CD14-positive monocyte (primary cell): ENCODE measurements around the gene ATP2C2. TPM values are rescaled to one million over a fixed set of nuclear protein-coding genes. Genes with fewer than 3 reads are reported as not detected.
A peak's percentile ranks its signal among the peaks of the same experiment; 100 is the strongest.

Source experiments
- DNase-seq, 3 donors: peaks; one replicate each; pipeline ENCODE4 v3.0.0-alpha.2; 2011 to 2022
- H2AFZ ChIP-seq: 2 replicates; pipeline ENCODE4 v1.6.0; 2012; ENCODE audit warnings: mild to moderate bottlenecking, low read depth, low read length, inconsistent platforms; ENCODE audit not compliant: insufficient read depth, poor library complexity, severe bottlenecking
- H3K27ac ChIP-seq, 2 donors: 1 replicate in 1 of 2; 2 replicates in 1 of 2; pipeline ENCODE4 v1.5.1; 2012 to 2013; ENCODE audit warnings: low read length in 2 of 2, control low read depth in 1 of 2, inconsistent platforms in 1 of 2, low read depth in 1 of 2, mild to moderate bottlenecking in 1 of 2
- H3K27me3 ChIP-seq, 2 donors: one replicate each; pipeline versions ENCODE4 v1.6.0 to v1.6.1; 2011 to 2013; ENCODE audit warnings: low read length in 2 of 2; ENCODE audit not compliant: control insufficient read depth in 2 of 2, insufficient read depth in 2 of 2
- H3K36me3 ChIP-seq, 2 donors: replicated peaks in 1 of 2; 1 replicate in 1 of 2; 2 replicates in 1 of 2; pipeline versions ENCODE4 v1.5.1 to v1.6.1; 2012 to 2013; ENCODE audit warnings: low read length in 2 of 2, control low read depth in 1 of 2, inconsistent platforms in 1 of 2, mild to moderate bottlenecking in 1 of 2; ENCODE audit not compliant: insufficient read depth in 2 of 2, control insufficient read depth in 1 of 2
- H3K4me1 ChIP-seq, 2 donors: 1 replicate in 1 of 2; 2 replicates in 1 of 2; pipeline versions ENCODE4 v1.5.1 to v1.6.1; 2012 to 2013; ENCODE audit warnings: low read length in 2 of 2, control low read depth in 1 of 2, inconsistent platforms in 1 of 2, mild to moderate bottlenecking in 1 of 2, moderate library complexity in 1 of 2; ENCODE audit not compliant: insufficient read depth in 2 of 2, control insufficient read depth in 1 of 2
- H3K4me2 ChIP-seq: replicated peaks from 2 replicates; pipeline ENCODE3; 2012; ENCODE audit warnings: low read length, moderate library complexity, mild to moderate bottlenecking; ENCODE audit not compliant: poor library complexity, severe bottlenecking; ENCODE audit errors: extremely low read depth
- H3K4me3 ChIP-seq, 3 experiments: fragments of 200-600 bp in 1 of 3; sonication (generic) in 1 of 3; replicated peaks in 1 of 3; 1 replicate in 2 of 3; 2 replicates in 1 of 3; pipeline ENCODE4 v1.5.1; 2011 to 2013; ENCODE audit warnings: low read length in 3 of 3, mild to moderate bottlenecking in 3 of 3, control low read depth in 2 of 3, low read depth in 2 of 3, inconsistent platforms in 1 of 3, moderate library complexity in 1 of 3
- H3K79me2 ChIP-seq: 2 replicates; pipeline ENCODE4 v1.6.0; 2012; ENCODE audit warnings: mild to moderate bottlenecking, control low read depth, inconsistent platforms, low read length, moderate library complexity; ENCODE audit not compliant: insufficient read depth
- H3K9ac ChIP-seq: 2 replicates; pipeline ENCODE4 v1.6.0; 2017; ENCODE audit warnings: low read length, mild to moderate bottlenecking; ENCODE audit not compliant: insufficient read depth, poor library complexity, severe bottlenecking
- H3K9me3 ChIP-seq, 2 donors: replicated peaks in 1 of 2; 1 replicate in 1 of 2; 2 replicates in 1 of 2; pipeline versions ENCODE4 v1.5.1 to v1.6.1; 2012 to 2013; ENCODE audit warnings: low read length in 2 of 2, control low read depth in 1 of 2; ENCODE audit not compliant: control insufficient read depth in 1 of 2, insufficient read depth in 1 of 2
- H4K20me1 ChIP-seq: 2 replicates; pipeline ENCODE4 v1.6.0; 2012; ENCODE audit warnings: mild to moderate bottlenecking, low read length, control low read depth, moderate library complexity; ENCODE audit not compliant: insufficient read depth
- H3K27ac Mint-ChIP-seq, 7 donors: one replicate each; pipeline ENCODE4 v1.8.0; 2020; ENCODE audit warnings: mild to moderate bottlenecking in 7 of 7, mixed read lengths in 7 of 7, moderate library complexity in 6 of 7, inconsistent platforms in 2 of 7
- H3K27me3 Mint-ChIP-seq, 3 donors: one replicate each; pipeline ENCODE4 v1.8.0; 2021 to 2022; ENCODE audit warnings: low read depth in 3 of 3, mild to moderate bottlenecking in 3 of 3, mixed read lengths in 3 of 3, moderate library complexity in 3 of 3, inconsistent platforms in 1 of 3
- H3K36me3 Mint-ChIP-seq, 2 donors: one replicate each; pipeline ENCODE4 v1.8.0; 2020; ENCODE audit warnings: mixed read lengths in 2 of 2, inconsistent platforms in 1 of 2, mild to moderate bottlenecking in 1 of 2
- H3K4me1 Mint-ChIP-seq: one replicate; pipeline ENCODE4 v1.8.0; 2020; ENCODE audit warnings: mild to moderate bottlenecking, mixed read lengths
- H3K4me3 Mint-ChIP-seq, 2 donors: one replicate each; pipeline ENCODE4 v1.8.0; 2020; ENCODE audit warnings: mild to moderate bottlenecking in 2 of 2, mixed read lengths in 2 of 2, moderate library complexity in 1 of 2
- H3K9me3 Mint-ChIP-seq, 7 donors: one replicate each; pipeline ENCODE4 v1.8.0; 2020 to 2022; ENCODE audit warnings: mixed read lengths in 7 of 7, mild to moderate bottlenecking in 6 of 7, moderate library complexity in 6 of 7, inconsistent platforms in 2 of 7
- CTCF ChIP-seq: fragments of 200-600 bp; IDR thresholded peaks from one replicate; pipeline ENCODE4 v1.8.0; 2022; ENCODE audit warnings: antibody characterized with exemption, mild to moderate bottlenecking
- WGBS: methylation state at CpG from one replicate; pipeline ENCODE4 v1.1.5; 2013; ENCODE audit warnings: missing lambda C conversion rate; ENCODE audit not compliant: insufficient coverage; 5-methylcytosine and 5-hydroxymethylcytosine counted together
- intact Hi-C, 2 donors: fragments of 100-400 bp; cut with micrococcal nuclease; formaldehyde crosslinking; loops; one replicate each; pipeline versions ENCODE4 v1.15.0 to v1.15.1; 2023
- polyA plus RNA-seq, 3 donors: library from polyadenylated mRNA; depleted of rRNA in 1 of 3; unstranded in 2 of 3; stranded (reverse) in 1 of 3; fragments of 300-500 nt in 2 of 3; fragments of >200 nt in 1 of 3; fragmentation: Illumina TruSeq in 2 of 3; gene quantifications; 1 replicate in 2 of 3; 2 replicates in 1 of 3; pipeline ENCODE4 v1.2.3, GENCODE V29; 2012 to 2021

Gene ATP2C2
- polyA plus RNA-seq, 3 donors: 0.05 TPM; not detected in 2

- no peak overlapping the region for H2AFZ ChIP-seq
- intact Hi-C loops: no loop called here
- H3K27me3 ChIP-seq: peaks cover 0 to 3% of the 10 kb centered on the region in 2 donors
- no peak overlapping the region for H3K27ac ChIP-seq
- H3K36me3 ChIP-seq: no peaks in the 10 kb centered on the region
- TF ChIP-seq CTCF: no peak
- no peak overlapping the region for H3K4me3 ChIP-seq
- peak overlapping the region in 1 of 2 donors; percentile 16 for H3K4me3 Mint-ChIP-seq
- DNase-seq: peak in 1 of 3 donors; percentile 18
- no peaks in the 10 kb centered on the region for H3K9me3 ChIP-seq
- WGBS: 72% methylated on average over 2 of the region's 9 CpGs
- no peak overlapping the region for H3K27ac Mint-ChIP-seq
- H3K4me2 ChIP-seq: no peak overlapping the region
- H3K79me2 ChIP-seq: no peaks in the 10 kb centered on the region
- no peaks in the 10 kb centered on the region for H3K36me3 Mint-ChIP-seq
- H3K27me3 Mint-ChIP-seq: peaks cover 9 to 21% (median 17%) of the 10 kb centered on the region in 3 donors
- H3K4me1 Mint-ChIP-seq: peaks cover 10% of the 10 kb centered on the region
- H4K20me1 ChIP-seq: no peaks in the 10 kb centered on the region
- peaks cover 11 to 22% of the 10 kb centered on the region in 2 donors for H3K4me1 ChIP-seq
- H3K9me3 Mint-ChIP-seq: peaks cover 0 to 5% (median 2%) of the 10 kb centered on the region in 7 donors
- no peak overlapping the region for H3K9ac ChIP-seq
Observed at GRCh38 chr16:84396537-84397008, 28.2 kb downstream of the ATP2C2 start.

DNA sequence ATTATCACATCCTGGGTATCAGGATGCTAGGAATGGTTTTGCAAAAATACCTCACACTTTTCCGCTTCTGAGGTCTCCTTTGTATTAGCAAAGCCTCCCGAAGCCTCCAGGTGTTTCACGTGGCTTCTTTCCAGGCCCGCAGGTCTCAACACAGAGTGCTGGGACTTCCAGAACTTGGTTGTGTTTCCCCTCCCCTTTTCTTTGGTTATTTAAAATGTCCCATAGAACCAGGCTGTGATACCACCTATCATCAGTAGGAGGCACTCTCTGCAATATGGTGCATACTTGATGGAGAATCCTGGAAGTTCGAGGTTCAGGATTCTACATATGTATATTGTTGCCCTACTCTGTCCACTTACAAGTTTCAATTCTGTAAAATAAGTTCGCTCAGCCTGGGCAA lies 28.8 kb downstream of the ATP2C2 start:
- Mint-ChIP-seq H3K9me3 (peaks cover 0 to 5% (median 2%) of the 10 kb centered on the region in 7 donors), H3K27ac (no peak overlapping the region), H3K4me1 (peaks cover 7% of the 10 kb centered on the region), H3K27me3 (peaks cover 9 to 26% (median 17%) of the 10 kb centered on the region in 3 donors), H3K4me3 (no peak overlapping the region), H3K36me3 (no peaks in the 10 kb centered on the region)
- DNase-seq: no peak
- no peaks in the 10 kb centered on the region for H4K20me1 ChIP-seq
- peaks cover 9 to 17% of the 10 kb centered on the region in 2 donors for H3K4me1 ChIP-seq
- H3K27ac ChIP-seq: no peak overlapping the region
- H3K4me2 ChIP-seq: no peak overlapping the region
- H2AFZ ChIP-seq: no peak overlapping the region
- H3K36me3 ChIP-seq: no peaks in the 10 kb centered on the region
- WGBS: 91% methylated on average over 4 of the region's 6 CpGs
- intact Hi-C loops: no loop called here
- H3K79me2 ChIP-seq: no peaks in the 10 kb centered on the region
- H3K9ac ChIP-seq: no peak overlapping the region
- peak; percentile 23 for TF ChIP-seq CTCF
- no peaks in the 10 kb centered on the region for H3K9me3 ChIP-seq
- H3K27me3 ChIP-seq: peaks cover 0 to 3% of the 10 kb centered on the region in 2 donors
- H3K4me3 ChIP-seq: no peak overlapping the region
